Activated CD4-positive, alpha-beta T cell treated with anti-CD3 and anti-CD28 coated beads, Interleukin-2, amount 50 U/mL, for 4 hours (primary cell): ENCODE measurements around the gene KRTAP11-1.

Experiments
- DNase-seq, 2 experiments: peaks; one replicate each; pipeline ENCODE4 v3.0.0-alpha.2; 2020

KRTAP11-1 gene

GRCh38 chr21:30881480-30881879, at the start of gene KRTAP11-1:
KRTAP11-1 (minus strand) TSS chr21:30881580; CDS start chr21:30881524, 56 bp downstream.
- DNase-seq = no peak

- no peak for DNase-seq
These were observed 42.8 kb upstream of the KRTAP11-1 start for GRCh38 chr21:30924146-30924700.

GRCh38 chr21:30921129-30921528, 39.7 kb upstream of the KRTAP11-1 start:
- DNase-seq = no peak

- DNase-seq = no peak
These were observed 36.2 kb upstream of the KRTAP11-1 start for GRCh38 chr21:30917557-30917956.

- DNase-seq = no peak
These were observed 19.5 kb upstream of the KRTAP11-1 start for GRCh38 chr21:30900881-30901280.

GRCh38 chr21:30882866-30883597, 1.7 kb upstream of the KRTAP11-1 start:
- no peak for DNase-seq

GRCh38 chr21:30880914-30881313, 466 bp downstream of the KRTAP11-1 start:
- DNase-seq = no peak

- no peak for DNase-seq
These were observed 6.9 kb downstream of the KRTAP11-1 start for GRCh38 chr21:30874526-30874925.

- DNase-seq = no peak
These were observed 33.5 kb downstream of the KRTAP11-1 start for GRCh38 chr21:30847627-30848500.

GRCh38 chr21:30842990-30843389, 38.4 kb downstream of the KRTAP11-1 start:
- no peak for DNase-seq

GRCh38 chr21:30839304-30839703, 42.1 kb downstream of the KRTAP11-1 start:
- DNase-seq = peak in 1 of 2 experiments; percentile 5

- DNase-seq = no peak
These were observed 42.8 kb downstream of the KRTAP11-1 start for GRCh38 chr21:30838536-30838935.

GRCh38 chr21:30831194-30831765, 50.1 kb downstream of the KRTAP11-1 start:
- DNase-seq = peak; percentile 10 to 17
